H9 (cell line): ENCODE results near the gene TMEM255A. TPM values are rescaled to one million over a fixed set of nuclear protein-coding genes. Genes with fewer than 3 reads are reported as not detected.

ENCODE experiments used
- DNase-seq: peaks from one replicate; pipeline ENCODE4 v3.0.0-alpha.2; 2017
- H2AFZ ChIP-seq: one replicate; pipeline ENCODE4 v1.6.1; 2013; ENCODE audit warnings: mild to moderate bottlenecking, low read length, control low read depth, moderate library complexity
- H2AK5ac ChIP-seq: 2 replicates; pipeline ENCODE4 v1.6.1; 2013; ENCODE audit warnings: low read length, control low read depth, mixed read lengths; ENCODE audit not compliant: insufficient read length
- H2BK120ac ChIP-seq: one replicate; pipeline ENCODE4 v1.6.1; 2013; ENCODE audit warnings: low read depth, mild to moderate bottlenecking, low read length, control low read depth, inconsistent platforms; ENCODE audit not compliant: poor library complexity, severe bottlenecking
- H2BK12ac ChIP-seq: 2 replicates; pipeline ENCODE4 v1.6.1; 2013; ENCODE audit warnings: low read length, control low read depth, mixed read lengths, low read depth; ENCODE audit not compliant: insufficient read length
- H2BK15ac ChIP-seq: 2 replicates; pipeline ENCODE4 v1.6.1; 2013; ENCODE audit warnings: low read depth, low read length, control low read depth
- H2BK20ac ChIP-seq: one replicate; pipeline ENCODE4 v1.6.1; 2013; ENCODE audit warnings: low read depth, mild to moderate bottlenecking, low read length, control low read depth, inconsistent platforms; ENCODE audit not compliant: poor library complexity, severe bottlenecking
- H2BK5ac ChIP-seq: 2 replicates; pipeline ENCODE4 v1.6.1; 2013; ENCODE audit warnings: low read length, control low read depth, mixed read lengths; ENCODE audit not compliant: insufficient read length
- H3K14ac ChIP-seq: 2 replicates; pipeline ENCODE4 v1.6.1; 2013; ENCODE audit warnings: low read length, control low read depth; ENCODE audit not compliant: insufficient read depth
- H3K18ac ChIP-seq: 2 replicates; pipeline ENCODE4 v1.6.1; 2013; ENCODE audit warnings: low read depth, mild to moderate bottlenecking, mixed read lengths, low read length, control low read depth; ENCODE audit not compliant: insufficient read length
- H3K23ac ChIP-seq: 2 replicates; pipeline ENCODE4 v1.6.1; 2013; ENCODE audit warnings: low read length, control low read depth, mixed read lengths, low read depth; ENCODE audit not compliant: insufficient read length
- H3K23me2 ChIP-seq: 2 replicates; pipeline ENCODE4 v1.6.1; 2013; ENCODE audit warnings: low read depth, mild to moderate bottlenecking, mixed read lengths, low read length, control low read depth; ENCODE audit not compliant: insufficient read length, poor library complexity, severe bottlenecking
- H3K27ac ChIP-seq: 2 replicates; pipeline ENCODE4 v1.5.1; 2013; ENCODE audit warnings: low read length, control low read depth, mixed read lengths, low read depth; ENCODE audit not compliant: insufficient read length
- H3K27me3 ChIP-seq: 2 replicates; pipeline ENCODE4 v1.6.1; 2013; ENCODE audit warnings: low read length, control low read depth, inconsistent platforms; ENCODE audit not compliant: insufficient read depth
- H3K4ac ChIP-seq: 2 replicates; pipeline ENCODE4 v1.6.1; 2013; ENCODE audit warnings: low read depth, mild to moderate bottlenecking, control low read depth, inconsistent platforms, low read length, moderate library complexity
- H3K4me1 ChIP-seq: 2 replicates; pipeline ENCODE4 v1.6.1; 2013; ENCODE audit warnings: low read length, control low read depth, inconsistent platforms; ENCODE audit not compliant: insufficient read depth
- H3K4me2 ChIP-seq: 2 replicates; pipeline ENCODE4 v1.6.1; 2013; ENCODE audit warnings: low read length, control low read depth, mixed read lengths; ENCODE audit not compliant: insufficient read length, insufficient read depth
- H3K56ac ChIP-seq: 2 replicates; pipeline ENCODE4 v1.6.1; 2013; ENCODE audit warnings: low read depth, mild to moderate bottlenecking, mixed read lengths, low read length, control low read depth; ENCODE audit not compliant: insufficient read length
- H3K79me1 ChIP-seq: 2 replicates; pipeline ENCODE4 v1.6.1; 2013; ENCODE audit warnings: low read depth, mild to moderate bottlenecking, moderate library complexity, low read length, control low read depth, inconsistent platforms; ENCODE audit not compliant: insufficient read depth, poor library complexity, severe bottlenecking
- H3K79me2 ChIP-seq: 2 replicates; pipeline ENCODE4 v1.6.1; 2013; ENCODE audit warnings: low read length, control low read depth, inconsistent platforms; ENCODE audit not compliant: insufficient read depth
- H3K9ac ChIP-seq: 2 replicates; pipeline ENCODE4 v1.6.1; 2013; ENCODE audit warnings: low read length, control low read depth, mixed read lengths; ENCODE audit not compliant: insufficient read length; ENCODE audit errors: extremely low read depth
- H3K9me3 ChIP-seq: one replicate; pipeline ENCODE4 v1.6.1; 2013; ENCODE audit warnings: low read depth, low read length, inconsistent platforms; ENCODE audit not compliant: control insufficient read depth
- H3T11ph ChIP-seq: one replicate; pipeline ENCODE4 v1.6.1; 2013; ENCODE audit warnings: mild to moderate bottlenecking, low read length, control low read depth, inconsistent platforms
- H4K20me1 ChIP-seq: one replicate; pipeline ENCODE4 v1.6.1; 2013; ENCODE audit not compliant: control insufficient read depth, insufficient read length, insufficient read depth
- H4K5ac ChIP-seq: 2 replicates; pipeline ENCODE4 v1.6.1; 2013; ENCODE audit warnings: low read depth, mild to moderate bottlenecking, mixed read lengths, low read length, control low read depth; ENCODE audit not compliant: insufficient read length
- H4K8ac ChIP-seq: replicated peaks from 2 replicates; pipeline ENCODE4 v1.6.1; 2013; ENCODE audit warnings: low read length, control low read depth, mixed read lengths, low read depth; ENCODE audit not compliant: insufficient read length
- H4K91ac ChIP-seq: 2 replicates; pipeline ENCODE4 v1.6.1; 2013; ENCODE audit warnings: low read depth, mild to moderate bottlenecking, moderate library complexity, mixed read lengths, low read length, control low read depth; ENCODE audit not compliant: insufficient read length
- H3K27ac Mint-ChIP-seq, 3 experiments: 2 replicates in 2 of 3; 3 replicates in 1 of 3; pipeline ENCODE4 v1.8.0; 2020 to 2021; ENCODE audit warnings: mixed read lengths in 3 of 3, mild to moderate bottlenecking in 1 of 3, moderate library complexity in 1 of 3
- H3K27me3 Mint-ChIP-seq: 2 replicates; pipeline ENCODE4 v1.8.0; 2021; ENCODE audit warnings: low read depth, mild to moderate bottlenecking, moderate library complexity, mixed read lengths
- H3K36me3 Mint-ChIP-seq, 3 experiments: 2 replicates in 2 of 3; 3 replicates in 1 of 3; pipeline ENCODE4 v1.8.0; 2020 to 2021; ENCODE audit warnings: low read depth in 3 of 3, mixed read lengths in 3 of 3; ENCODE audit not compliant: insufficient read depth in 1 of 3
- H3K4me1 Mint-ChIP-seq, 2 experiments: 2 replicates each; pipeline ENCODE4 v1.8.0; 2020; ENCODE audit warnings: mixed read lengths in 2 of 2
- H3K4me3 Mint-ChIP-seq, 2 experiments: 2 replicates in 1 of 2; 3 replicates in 1 of 2; pipeline ENCODE4 v1.8.0; 2020 to 2021; ENCODE audit warnings: mild to moderate bottlenecking in 2 of 2, mixed read lengths in 2 of 2, moderate library complexity in 1 of 2
- H3K9me3 Mint-ChIP-seq, 2 experiments: 2 replicates in 1 of 2; 3 replicates in 1 of 2; pipeline ENCODE4 v1.8.0; 2020; ENCODE audit warnings: mild to moderate bottlenecking in 2 of 2, mixed read lengths in 2 of 2, moderate library complexity in 1 of 2
- WGBS: extraction: QIAGEN DNeasy Blood & Tissue Kit; methylation state at CpG from one replicate; pipeline ENCODE4 v1.1.7; 2013; ENCODE audit warnings: missing lambda C conversion rate, low lambda C conversion rate, mixed read lengths; ENCODE audit not compliant: insufficient read length; ENCODE audit errors: extremely low coverage; 5-methylcytosine and 5-hydroxymethylcytosine counted together
- total RNA-seq: library from RNA; stranded (reverse); gene quantifications from 2 replicates; pipeline ENCODE4 v1.2.1, GENCODE V29; 2021
- TF ChIP-seq, protein P1 (sequence below): fragments of 200-600 bp; sonication (generic); conservative IDR thresholded peaks from 3 replicates; pipeline ENCODE4 v1.8.0; 2021; ENCODE audit warnings: antibody characterized with exemption, mild to moderate bottlenecking

The TMEM255A gene
- total RNA-seq, 1 experiment from 2014 or later, result 0.77 TPM

DNA sequence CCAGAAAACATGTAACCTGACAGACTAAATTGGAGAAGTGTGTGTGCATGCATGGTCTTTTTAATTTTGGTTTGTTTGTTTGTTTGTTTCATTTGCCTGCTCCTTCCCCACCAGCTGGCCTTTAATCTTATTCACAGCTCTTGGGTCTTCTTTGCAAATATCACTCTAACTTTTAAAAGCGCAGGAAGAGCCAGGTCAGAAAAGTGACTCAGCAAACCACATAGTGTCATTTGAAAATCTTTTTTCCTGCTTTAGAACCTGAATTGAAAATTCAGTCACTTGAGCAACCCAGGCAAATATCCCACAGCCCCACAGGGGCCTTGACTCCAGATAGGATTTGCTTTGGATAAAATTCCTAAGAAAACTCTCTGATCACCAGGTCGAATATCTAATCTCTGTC lies 4.6 kb downstream of the TMEM255A start:
- H3K4me1 Mint-ChIP-seq, result peaks cover 33 to 50% of the 10 kb centered on the region in 2 experiments
- no peak overlapping the region for H3K4me3 Mint-ChIP-seq
- no peak overlapping the region for H4K5ac ChIP-seq
- H4K91ac ChIP-seq, result no peak overlapping the region
- no peak overlapping the region for H2BK120ac ChIP-seq
- no peak overlapping the region for H3K56ac ChIP-seq
- H3K9ac ChIP-seq, result no peak overlapping the region
- H3T11ph ChIP-seq, result no peak overlapping the region
- H2AFZ ChIP-seq, result no peak overlapping the region
- no peak overlapping the region for H3K18ac ChIP-seq
- H3K9me3 Mint-ChIP-seq, result peaks cover 67 to 83% of the 10 kb centered on the region in 2 experiments
- H2AK5ac ChIP-seq, result no peak overlapping the region
- H4K8ac ChIP-seq, result no peak overlapping the region
- H2BK20ac ChIP-seq, result no peak overlapping the region
- no peak overlapping the region for H3K23ac ChIP-seq
- H3K4ac ChIP-seq, result no peak overlapping the region
- H3K27ac Mint-ChIP-seq, result no peak overlapping the region
- H2BK5ac ChIP-seq, result no peak overlapping the region
- H3K27me3 ChIP-seq, result peaks cover 25% of the 10 kb centered on the region; the same call in 1 of the 2 replicates
- H3K79me1 ChIP-seq, result no peaks in the 10 kb centered on the region
- no peak overlapping the region for H2BK15ac ChIP-seq
- no CpG with 5 or more reads among the region's 2 CpGs for WGBS
- H4K20me1 ChIP-seq, result no peaks in the 10 kb centered on the region
- H2BK12ac ChIP-seq, result no peak overlapping the region
- peaks cover 0 to 5% (median 2%) of the 10 kb centered on the region in 3 experiments; a peak in 2 of 7 replicates for H3K36me3 Mint-ChIP-seq
- TF ChIP-seq, protein P1, sequence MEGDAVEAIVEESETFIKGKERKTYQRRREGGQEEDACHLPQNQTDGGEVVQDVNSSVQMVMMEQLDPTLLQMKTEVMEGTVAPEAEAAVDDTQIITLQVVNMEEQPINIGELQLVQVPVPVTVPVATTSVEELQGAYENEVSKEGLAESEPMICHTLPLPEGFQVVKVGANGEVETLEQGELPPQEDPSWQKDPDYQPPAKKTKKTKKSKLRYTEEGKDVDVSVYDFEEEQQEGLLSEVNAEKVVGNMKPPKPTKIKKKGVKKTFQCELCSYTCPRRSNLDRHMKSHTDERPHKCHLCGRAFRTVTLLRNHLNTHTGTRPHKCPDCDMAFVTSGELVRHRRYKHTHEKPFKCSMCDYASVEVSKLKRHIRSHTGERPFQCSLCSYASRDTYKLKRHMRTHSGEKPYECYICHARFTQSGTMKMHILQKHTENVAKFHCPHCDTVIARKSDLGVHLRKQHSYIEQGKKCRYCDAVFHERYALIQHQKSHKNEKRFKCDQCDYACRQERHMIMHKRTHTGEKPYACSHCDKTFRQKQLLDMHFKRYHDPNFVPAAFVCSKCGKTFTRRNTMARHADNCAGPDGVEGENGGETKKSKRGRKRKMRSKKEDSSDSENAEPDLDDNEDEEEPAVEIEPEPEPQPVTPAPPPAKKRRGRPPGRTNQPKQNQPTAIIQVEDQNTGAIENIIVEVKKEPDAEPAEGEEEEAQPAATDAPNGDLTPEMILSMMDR, result no peak
- H3K4me2 ChIP-seq, result no peak overlapping the region
- H3K27ac ChIP-seq, result no peak overlapping the region
- H3K4me1 ChIP-seq, result no peaks in the 10 kb centered on the region; the same call in 1 of the 2 replicates
- H3K9me3 ChIP-seq, result peaks cover 18% of the 10 kb centered on the region
- H3K23me2 ChIP-seq, result peaks cover 20% of the 10 kb centered on the region
- H3K79me2 ChIP-seq, result no peaks in the 10 kb centered on the region
- H3K27me3 Mint-ChIP-seq, result peaks cover 65% of the 10 kb centered on the region
- DNase-seq, result no peak
- no peak overlapping the region for H3K14ac ChIP-seq
